WTC11 (cell line): ENCODE data around the gene ZC3HAV1L. TPM values are rescaled to one million over a fixed set of nuclear protein-coding genes. Genes with fewer than 3 reads are reported as not detected.
"Not testable (repeated sequence)": the region's sequence is repeated elsewhere in the genome, so short reads cannot be mapped to it uniquely, and the experiment has no call there.

ENCODE experiments used
- ATAC-seq: fragments of 200-7000 bp; cut with Tn5 transposase; 2 replicates; pipeline ENCODE4 v1.10.0; 2021; ENCODE audit warnings: mild to moderate bottlenecking, moderate library complexity
- CTCF ChIA-PET: fragments of 300-600 bp; sonication (Branson Sonifier 250); formaldehyde crosslinking; loops from one replicate; lab custom pipeline; 2021; ENCODE audit warnings: antibody characterized with exemption; lab: Charles Lee
- POLR2A ChIA-PET: fragments of 350-600 bp; sonication (Branson Sonifier 250); formaldehyde crosslinking; loops from one replicate; lab custom pipeline; 2021; ENCODE audit warnings: antibody characterized with exemption; lab: Charles Lee
- DNase-seq: peaks from one replicate; pipeline ENCODE4 v3.0.0; 2021; ENCODE audit warnings: low spot score
- H3K27ac Mint-ChIP-seq: 2 replicates; pipeline ENCODE4 v1.8.0; 2021; ENCODE audit warnings: mixed read lengths
- H3K27me3 Mint-ChIP-seq: 2 replicates; pipeline ENCODE4 v1.8.0; 2021; ENCODE audit warnings: low read depth, mild to moderate bottlenecking, moderate library complexity, mixed read lengths
- H3K36me3 Mint-ChIP-seq: 2 replicates; pipeline ENCODE4 v1.8.0; 2021; ENCODE audit warnings: mixed read lengths
- H3K4me1 Mint-ChIP-seq: 2 replicates; pipeline ENCODE4 v1.8.0; 2022; ENCODE audit warnings: mixed read lengths
- H3K4me3 Mint-ChIP-seq: 2 replicates; pipeline ENCODE4 v1.8.0; 2021; ENCODE audit warnings: mild to moderate bottlenecking, moderate library complexity, mixed read lengths
- H3K9me3 Mint-ChIP-seq: 2 replicates; pipeline ENCODE4 v1.8.0; 2021; ENCODE audit warnings: mixed read lengths
- ELF4 ChIP-seq: sonication (generic); formaldehyde crosslinking; IDR thresholded peaks from 2 replicates; pipeline ENCODE4 v1.8.1; 2022; ENCODE audit warnings: low read depth, mild to moderate bottlenecking, moderate library complexity, missing genetic modification reagents
- ESRRA ChIP-seq: sonication (generic); formaldehyde crosslinking; IDR thresholded peaks from 2 replicates; pipeline ENCODE4 v1.8.1; 2022; ENCODE audit warnings: mild to moderate bottlenecking, missing genetic modification reagents, borderline replicate concordance
- FOXK1 ChIP-seq: sonication (generic); formaldehyde crosslinking; IDR thresholded peaks from 2 replicates; pipeline ENCODE4 v1.8.0; 2022; ENCODE audit warnings: mild to moderate bottlenecking, moderate library complexity, missing genetic modification reagents
- HMGA2 ChIP-seq: fragments of 250-450 bp; sonication (Bioruptor Pico); IDR thresholded peaks from 2 replicates; pipeline ENCODE4 v1.4.0; 2021; ENCODE audit warnings: mild to moderate bottlenecking, moderate library complexity
- JAZF1 ChIP-seq: fragments of 250-450 bp; sonication (Bioruptor Pico); IDR thresholded peaks from 2 replicates; pipeline ENCODE4 v1.9.0; 2021; ENCODE audit warnings: moderate library complexity, mild to moderate bottlenecking, inconsistent platforms
- MAX ChIP-seq: sonication (generic); formaldehyde crosslinking; IDR thresholded peaks from 2 replicates; pipeline ENCODE4 v1.8.0; 2022; ENCODE audit warnings: mild to moderate bottlenecking, missing genetic modification reagents
- TEAD1 ChIP-seq: sonication (generic); formaldehyde crosslinking; IDR thresholded peaks from 2 replicates; pipeline ENCODE4 v1.8.0; 2022; ENCODE audit warnings: mild to moderate bottlenecking, missing genetic modification reagents
- USF2 ChIP-seq: sonication (generic); formaldehyde crosslinking; IDR thresholded peaks from 2 replicates; pipeline ENCODE4 v1.8.1; 2023; ENCODE audit warnings: mild to moderate bottlenecking, missing genetic modification reagents, moderate library complexity
- ZBTB21 ChIP-seq: sonication (generic); formaldehyde crosslinking; IDR thresholded peaks from 2 replicates; pipeline ENCODE4 v1.8.1; 2023; ENCODE audit warnings: mild to moderate bottlenecking, missing genetic modification reagents, borderline replicate concordance
- ZBTB43 ChIP-seq: sonication (generic); formaldehyde crosslinking; IDR thresholded peaks from 2 replicates; pipeline ENCODE4 v1.8.1; 2023; ENCODE audit warnings: mild to moderate bottlenecking, missing genetic modification reagents
- ZNF121 ChIP-seq: sonication (generic); formaldehyde crosslinking; IDR thresholded peaks from 2 replicates; pipeline ENCODE4 v1.8.0; 2023; ENCODE audit warnings: missing genetic modification reagents
- ZNF138 ChIP-seq: sonication (generic); formaldehyde crosslinking; conservative IDR thresholded peaks from 2 replicates; pipeline ENCODE4 v1.8.1; 2022; ENCODE audit warnings: mild to moderate bottlenecking, moderate library complexity, missing genetic modification reagents
- total RNA-seq: library from RNA; stranded (reverse); gene quantifications from 3 replicates; pipeline ENCODE4 v1.2.3, GENCODE V29; 2021
- TF ChIP-seq, protein P1 (sequence below): sonication (generic); formaldehyde crosslinking; conservative IDR thresholded peaks from 2 replicates; pipeline ENCODE4 v1.8.1; 2022; ENCODE audit warnings: mild to moderate bottlenecking, missing genetic modification reagents
- TF ChIP-seq, protein P2 (sequence below): sonication (generic); formaldehyde crosslinking; IDR thresholded peaks from 2 replicates; pipeline ENCODE4 v1.8.1; 2022; ENCODE audit warnings: missing genetic modification reagents, borderline replicate concordance
- TF ChIP-seq, protein P3 (sequence below): fragments of 250-450 bp; sonication (Bioruptor Pico); IDR thresholded peaks from 2 replicates; pipeline ENCODE4 v1.9.0; 2021; ENCODE audit warnings: mild to moderate bottlenecking

The ZC3HAV1L gene
- total RNA-seq, 1 experiment from 2014 or later: 5.8 TPM

DNA sequence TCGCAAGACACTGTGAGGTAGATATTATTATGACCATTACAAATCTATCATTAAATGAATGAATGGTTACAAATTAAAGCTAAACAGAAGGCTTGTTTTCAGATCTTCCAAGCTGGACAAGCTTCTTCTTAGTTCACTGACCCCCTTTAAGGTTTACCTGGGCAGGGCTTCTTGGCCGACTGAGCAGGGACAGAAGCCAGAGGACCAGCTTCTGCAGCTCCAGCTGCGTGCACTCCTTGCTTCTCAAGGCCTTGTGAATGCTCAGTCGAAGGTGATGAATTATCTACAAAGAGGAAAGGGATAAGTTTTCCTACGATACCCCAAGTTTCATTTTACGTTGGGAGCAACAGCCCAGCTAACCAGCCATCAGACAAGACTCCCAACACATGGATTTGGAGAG, 9.3 kb downstream of the ZC3HAV1L start (continued):
- TF ChIP-seq, protein P1, sequence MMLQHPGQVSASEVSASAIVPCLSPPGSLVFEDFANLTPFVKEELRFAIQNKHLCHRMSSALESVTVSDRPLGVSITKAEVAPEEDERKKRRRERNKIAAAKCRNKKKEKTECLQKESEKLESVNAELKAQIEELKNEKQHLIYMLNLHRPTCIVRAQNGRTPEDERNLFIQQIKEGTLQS: no peak
- TF ChIP-seq TEAD1 (CRISPR knock-in tag): no peak

DNA sequence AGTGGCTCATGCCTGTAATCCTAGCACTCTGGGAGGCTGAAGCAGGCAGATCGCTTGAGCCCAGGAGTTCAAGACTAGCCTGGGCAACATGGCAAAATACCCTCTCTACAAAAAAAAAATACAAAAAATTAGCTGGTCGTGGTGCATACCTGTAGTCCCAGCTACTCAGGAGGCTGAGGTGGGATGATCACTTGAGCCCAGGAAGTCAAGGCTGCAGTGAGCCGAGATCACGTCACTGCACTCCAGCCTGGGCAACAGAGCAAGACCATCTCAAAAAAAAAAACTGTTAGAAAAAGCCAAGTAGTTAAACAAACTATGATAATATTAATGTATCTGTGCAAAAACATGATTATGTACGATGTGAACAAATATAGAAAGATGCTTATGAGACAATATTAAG, 10.0 kb downstream of the ZC3HAV1L start:
- DNase-seq, ATAC-seq, H3K27ac Mint-ChIP-seq, POLR2A ChIA-PET, H3K9me3 Mint-ChIP-seq, H3K4me3 Mint-ChIP-seq, H3K27me3 Mint-ChIP-seq, H3K4me1 Mint-ChIP-seq: not testable (repeated sequence)
- H3K36me3 Mint-ChIP-seq: peaks cover 55% of the 10 kb centered on the region
- CTCF ChIA-PET: interaction anchor here (1.1 kb wide), 1 partner anchor 49 kb away, joined by 6 read pairs; no protein-coding TSS in a partner anchor

GRCh38 chr7:139023076-139023475, 12.8 kb downstream of the ZC3HAV1L start:
- peaks cover 37% of the 10 kb centered on the region for H3K36me3 Mint-ChIP-seq
- DNase-seq (no peak), ATAC-seq (no peak)
- peak overlapping the region; percentile 20; the same call in 1 of the 2 replicates for H3K27ac Mint-ChIP-seq
- H3K9me3 Mint-ChIP-seq: no peaks in the 10 kb centered on the region
- H3K4me1 Mint-ChIP-seq: peaks cover 8% of the 10 kb centered on the region
- H3K4me3 Mint-ChIP-seq: no peak overlapping the region
- POLR2A ChIA-PET: interaction anchor here (0.6 kb wide), 1 partner anchor 1214 kb away, joined by 3 read pairs; no protein-coding TSS in a partner anchor
- TF ChIP-seq HMGA2 (CRISPR knock-in tag) (no peak), ESRRA (CRISPR knock-in tag) (no peak), MAX (CRISPR knock-in tag) (no peak), FOXK1 (no peak), ZNF138 (CRISPR knock-in tag) (no peak), JAZF1 (CRISPR knock-in tag) (no peak), ZBTB43 (no peak)
- TF ChIP-seq, protein P2, sequence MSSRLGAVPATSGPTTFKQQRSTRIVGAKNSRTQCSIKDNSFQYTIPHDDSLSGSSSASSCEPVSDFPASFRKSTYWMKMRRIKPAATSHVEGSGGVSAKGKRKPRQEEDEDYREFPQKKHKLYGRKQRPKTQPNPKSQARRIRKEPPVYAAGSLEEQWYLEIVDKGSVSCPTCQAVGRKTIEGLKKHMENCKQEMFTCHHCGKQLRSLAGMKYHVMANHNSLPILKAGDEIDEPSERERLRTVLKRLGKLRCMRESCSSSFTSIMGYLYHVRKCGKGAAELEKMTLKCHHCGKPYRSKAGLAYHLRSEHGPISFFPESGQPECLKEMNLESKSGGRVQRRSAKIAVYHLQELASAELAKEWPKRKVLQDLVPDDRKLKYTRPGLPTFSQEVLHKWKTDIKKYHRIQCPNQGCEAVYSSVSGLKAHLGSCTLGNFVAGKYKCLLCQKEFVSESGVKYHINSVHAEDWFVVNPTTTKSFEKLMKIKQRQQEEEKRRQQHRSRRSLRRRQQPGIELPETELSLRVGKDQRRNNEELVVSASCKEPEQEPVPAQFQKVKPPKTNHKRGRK (CRISPR knock-in tag): no peak
- CTCF ChIA-PET: no interaction called here
- H3K27me3 Mint-ChIP-seq: no peaks in the 10 kb centered on the region

GRCh38 chr7:139022286-139022685, 13.6 kb downstream of the ZC3HAV1L start:
- H3K4me1 Mint-ChIP-seq: peaks cover 10% of the 10 kb centered on the region
- ChIA-PET CTCF (interaction anchor here (0.5 kb wide), 1 partner anchor 739 kb away, joined by 4 read pairs; no protein-coding TSS in a partner anchor), POLR2A (interaction anchor here (0.6 kb wide), 1 partner anchor 1214 kb away, joined by 3 read pairs; no protein-coding TSS in a partner anchor)
- no peak overlapping the region for H3K4me3 Mint-ChIP-seq
- H3K36me3 Mint-ChIP-seq: peaks cover 33% of the 10 kb centered on the region
- no peaks in the 10 kb centered on the region for H3K9me3 Mint-ChIP-seq
- no peak for DNase-seq
- no peak for TF ChIP-seq ELF4 (CRISPR knock-in tag)
- TF ChIP-seq ZNF121 (CRISPR knock-in tag): peak; percentile 81; the same call in 1 of the 2 replicates
- TF ChIP-seq, all 79 proteins: peak for 1
- ATAC-seq: no peak
- H3K27ac Mint-ChIP-seq: no peak overlapping the region
- no peaks in the 10 kb centered on the region for H3K27me3 Mint-ChIP-seq

GRCh38 chr7:139018910-139019309, 16.9 kb downstream of the ZC3HAV1L start:
- no peak for ATAC-seq
- Mint-ChIP-seq H3K9me3 (no peaks in the 10 kb centered on the region), H3K4me1 (peaks cover 12% of the 10 kb centered on the region), H3K27ac (no peak overlapping the region; the same call in 1 of the 2 replicates), H3K27me3 (no peaks in the 10 kb centered on the region), H3K36me3 (peaks cover 15% of the 10 kb centered on the region), H3K4me3 (no peak overlapping the region)
- no peak for DNase-seq
- POLR2A ChIA-PET: interaction anchor here (0.6 kb wide), 1 partner anchor 20 kb away, joined by 4 read pairs; no protein-coding TSS in a partner anchor
- CTCF ChIA-PET: interaction anchor here (0.6 to 3.1 kb wide), 5 partner anchors 17 to 599 kb away, joined by 3 to 25 read pairs (median 8); partner anchors contain the start of genes KIAA1549 and ZC3HAV1L
- TF ChIP-seq, protein P3, sequence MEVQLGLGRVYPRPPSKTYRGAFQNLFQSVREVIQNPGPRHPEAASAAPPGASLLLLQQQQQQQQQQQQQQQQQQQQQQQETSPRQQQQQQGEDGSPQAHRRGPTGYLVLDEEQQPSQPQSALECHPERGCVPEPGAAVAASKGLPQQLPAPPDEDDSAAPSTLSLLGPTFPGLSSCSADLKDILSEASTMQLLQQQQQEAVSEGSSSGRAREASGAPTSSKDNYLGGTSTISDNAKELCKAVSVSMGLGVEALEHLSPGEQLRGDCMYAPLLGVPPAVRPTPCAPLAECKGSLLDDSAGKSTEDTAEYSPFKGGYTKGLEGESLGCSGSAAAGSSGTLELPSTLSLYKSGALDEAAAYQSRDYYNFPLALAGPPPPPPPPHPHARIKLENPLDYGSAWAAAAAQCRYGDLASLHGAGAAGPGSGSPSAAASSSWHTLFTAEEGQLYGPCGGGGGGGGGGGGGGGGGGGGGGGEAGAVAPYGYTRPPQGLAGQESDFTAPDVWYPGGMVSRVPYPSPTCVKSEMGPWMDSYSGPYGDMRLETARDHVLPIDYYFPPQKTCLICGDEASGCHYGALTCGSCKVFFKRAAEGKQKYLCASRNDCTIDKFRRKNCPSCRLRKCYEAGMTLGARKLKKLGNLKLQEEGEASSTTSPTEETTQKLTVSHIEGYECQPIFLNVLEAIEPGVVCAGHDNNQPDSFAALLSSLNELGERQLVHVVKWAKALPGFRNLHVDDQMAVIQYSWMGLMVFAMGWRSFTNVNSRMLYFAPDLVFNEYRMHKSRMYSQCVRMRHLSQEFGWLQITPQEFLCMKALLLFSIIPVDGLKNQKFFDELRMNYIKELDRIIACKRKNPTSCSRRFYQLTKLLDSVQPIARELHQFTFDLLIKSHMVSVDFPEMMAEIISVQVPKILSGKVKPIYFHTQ: no peak
- TF ChIP-seq ZBTB21: no peak
- no peak for TF ChIP-seq USF2 (CRISPR knock-in tag)
